Germinal center (tissue), 1 donor: ENCODE data around the gene CCKAR.

Experiments
- DNase-seq: peaks from one replicate; pipeline ENCODE4 v3.0.0; 2012; ENCODE audit warnings: mixed read lengths, low spot score

Gene CCKAR

GRCh38 chr4:26491449-26492170 is 1.3 kb upstream of the CCKAR start:
- no peak for DNase-seq

- DNase-seq: no peak
Observed at GRCh38 chr4:26490960-26491284, 638 bp upstream of the CCKAR start.

- DNase-seq: no peak
Observed at GRCh38 chr4:26489101-26489985, 941 bp downstream of the CCKAR start.

GRCh38 chr4:26485684-26486083 is 4.6 kb downstream of the CCKAR start:
- no peak for DNase-seq

GRCh38 chr4:26484516-26484915 is 5.8 kb downstream of the CCKAR start:
- DNase-seq: no peak

GRCh38 chr4:26484032-26484515 is 6.2 kb downstream of the CCKAR start:
- no peak for DNase-seq

- no peak for DNase-seq
Observed at GRCh38 chr4:26482508-26483462, 7.5 kb downstream of the CCKAR start.

- DNase-seq: no peak
Observed at GRCh38 chr4:26478330-26478729, 12.0 kb downstream of the CCKAR start.

- no peak for DNase-seq
Observed at GRCh38 chr4:26476545-26476944, 13.7 kb downstream of the CCKAR start.

GRCh38 chr4:26475716-26476115 is 14.6 kb downstream of the CCKAR start:
- no peak for DNase-seq

- no peak for DNase-seq
Observed at GRCh38 chr4:26474551-26474950, 15.7 kb downstream of the CCKAR start.

- DNase-seq: no peak
Observed at GRCh38 chr4:26473893-26474292, 16.4 kb downstream of the CCKAR start.

- DNase-seq: no peak
Observed at GRCh38 chr4:26471890-26472289, 18.4 kb downstream of the CCKAR start.

- DNase-seq: no peak
Observed at GRCh38 chr4:26468977-26469376, 21.3 kb downstream of the CCKAR start.

GRCh38 chr4:26468283-26468949 is 21.9 kb downstream of the CCKAR start:
- no peak for DNase-seq

GRCh38 chr4:26467724-26468123 is 22.6 kb downstream of the CCKAR start:
- DNase-seq: no peak

- DNase-seq: no peak
Observed at GRCh38 chr4:26466578-26467270, 23.6 kb downstream of the CCKAR start.

GRCh38 chr4:26464420-26465095 is 25.7 kb downstream of the CCKAR start:
- DNase-seq: no peak

- DNase-seq: no peak
Observed at GRCh38 chr4:26463386-26463785, 26.9 kb downstream of the CCKAR start.

- no peak for DNase-seq
Observed at GRCh38 chr4:26462874-26463273, 27.4 kb downstream of the CCKAR start.
